Mammary epithelial cell (primary cell): Measurements from ENCODE around the gene KCND3.

ENCODE experiments used
- EZH2 ChIP-seq: IDR thresholded peaks from 2 replicates; pipeline ENCODE4 v1.6.1; 2012; ENCODE audit warnings: low read length, inconsistent platforms, borderline replicate concordance
- TF ChIP-seq, protein P1 (sequence below), 2 donors: IDR thresholded peaks in 1 of 2; conservative IDR thresholded peaks in 1 of 2; 2 replicates each; pipeline ENCODE4 v1.5.1; 2011 to 2012; ENCODE audit warnings: inconsistent platforms in 2 of 2, low read length in 2 of 2, mild to moderate bottlenecking in 2 of 2, control low read depth in 1 of 2, low read depth in 1 of 2; ENCODE audit not compliant: insufficient read depth in 1 of 2; ENCODE audit errors: extremely low read depth in 1 of 2

- TF ChIP-seq, protein P1, sequence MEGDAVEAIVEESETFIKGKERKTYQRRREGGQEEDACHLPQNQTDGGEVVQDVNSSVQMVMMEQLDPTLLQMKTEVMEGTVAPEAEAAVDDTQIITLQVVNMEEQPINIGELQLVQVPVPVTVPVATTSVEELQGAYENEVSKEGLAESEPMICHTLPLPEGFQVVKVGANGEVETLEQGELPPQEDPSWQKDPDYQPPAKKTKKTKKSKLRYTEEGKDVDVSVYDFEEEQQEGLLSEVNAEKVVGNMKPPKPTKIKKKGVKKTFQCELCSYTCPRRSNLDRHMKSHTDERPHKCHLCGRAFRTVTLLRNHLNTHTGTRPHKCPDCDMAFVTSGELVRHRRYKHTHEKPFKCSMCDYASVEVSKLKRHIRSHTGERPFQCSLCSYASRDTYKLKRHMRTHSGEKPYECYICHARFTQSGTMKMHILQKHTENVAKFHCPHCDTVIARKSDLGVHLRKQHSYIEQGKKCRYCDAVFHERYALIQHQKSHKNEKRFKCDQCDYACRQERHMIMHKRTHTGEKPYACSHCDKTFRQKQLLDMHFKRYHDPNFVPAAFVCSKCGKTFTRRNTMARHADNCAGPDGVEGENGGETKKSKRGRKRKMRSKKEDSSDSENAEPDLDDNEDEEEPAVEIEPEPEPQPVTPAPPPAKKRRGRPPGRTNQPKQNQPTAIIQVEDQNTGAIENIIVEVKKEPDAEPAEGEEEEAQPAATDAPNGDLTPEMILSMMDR (conservative IDR thresholded peaks at IDR 0.05 in 1 of 2, IDR thresholded peaks at IDR 0.05 in 1 of 2; ENCODE audit: extremely low read depth in 1 of 2, insufficient read depth in 1 of 2, low read depth in 1 of 2, low read length in 2 of 2) = no peak
- no peak for TF ChIP-seq EZH2
These were observed 55.2 kb downstream of the KCND3 start for GRCh38 chr1:111934106-111934852.
